NCI-H2171 (cell line): ENCODE results near the gene PDE3A.

ENCODE experiments used
- DNase-seq: peaks from one replicate; lab custom pipeline; 2025; lab: John Stamatoyannopoulos, UW

PDE3A gene

DNA sequence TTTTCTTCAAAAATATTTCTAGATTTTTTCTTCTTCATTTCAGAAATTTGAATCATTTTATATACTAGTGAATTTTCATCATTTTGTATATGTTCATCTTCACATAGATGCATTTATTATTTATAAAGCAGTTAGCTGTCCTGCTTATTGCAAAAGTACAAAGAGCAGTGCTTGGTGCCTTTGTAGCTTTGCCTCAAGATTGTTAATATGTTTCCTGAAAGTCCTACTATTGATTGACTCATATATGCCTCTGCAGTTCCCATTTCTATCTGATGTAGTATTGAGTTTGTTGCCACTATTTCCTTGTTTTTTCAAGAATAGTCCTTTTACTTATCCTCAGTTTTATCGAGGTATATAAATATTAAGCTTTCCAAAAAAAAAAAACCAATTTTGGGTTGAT is 89.7 kb downstream of the PDE3A start:
- DNase-seq, result no peak

DNA sequence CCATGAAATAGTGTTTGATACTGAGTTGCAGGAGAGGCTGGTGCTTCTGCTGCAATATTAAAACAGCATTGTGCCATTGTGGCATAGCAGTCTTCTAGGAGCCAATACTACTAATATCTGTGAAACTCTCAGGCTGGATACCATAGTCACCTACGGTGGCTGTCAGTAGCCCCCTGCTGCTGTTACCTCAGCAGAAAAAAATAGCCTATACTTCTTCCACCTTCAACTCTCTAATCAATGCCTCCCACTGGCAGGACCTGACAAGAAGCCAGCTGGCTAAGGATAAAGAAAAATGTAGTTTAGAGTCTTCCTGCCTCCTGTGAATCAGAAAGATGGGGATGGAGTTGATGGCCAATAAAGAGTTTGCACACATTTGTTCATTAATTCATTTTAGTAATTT is 91.6 kb downstream of the PDE3A start:
- no peak for DNase-seq

DNA sequence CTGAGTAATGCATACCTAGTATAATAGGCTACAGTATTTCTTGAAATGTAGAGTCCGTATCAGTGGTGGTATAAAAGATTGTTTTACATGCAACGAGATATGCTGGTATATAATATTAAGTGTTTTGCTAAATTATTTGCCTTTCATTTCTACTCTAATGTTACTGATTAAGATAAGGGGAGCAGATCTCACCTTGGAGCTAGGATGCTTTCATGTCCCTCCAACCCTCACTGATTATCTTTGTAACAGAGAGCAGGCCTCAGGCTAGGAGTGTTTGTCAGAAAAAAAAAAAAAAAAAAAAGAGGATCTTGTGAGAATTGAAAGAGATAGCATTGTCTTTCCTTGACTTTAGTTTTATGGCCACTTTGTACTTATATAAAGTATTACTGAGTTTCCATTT is 92.6 kb downstream of the PDE3A start:
- no peak for DNase-seq

DNA sequence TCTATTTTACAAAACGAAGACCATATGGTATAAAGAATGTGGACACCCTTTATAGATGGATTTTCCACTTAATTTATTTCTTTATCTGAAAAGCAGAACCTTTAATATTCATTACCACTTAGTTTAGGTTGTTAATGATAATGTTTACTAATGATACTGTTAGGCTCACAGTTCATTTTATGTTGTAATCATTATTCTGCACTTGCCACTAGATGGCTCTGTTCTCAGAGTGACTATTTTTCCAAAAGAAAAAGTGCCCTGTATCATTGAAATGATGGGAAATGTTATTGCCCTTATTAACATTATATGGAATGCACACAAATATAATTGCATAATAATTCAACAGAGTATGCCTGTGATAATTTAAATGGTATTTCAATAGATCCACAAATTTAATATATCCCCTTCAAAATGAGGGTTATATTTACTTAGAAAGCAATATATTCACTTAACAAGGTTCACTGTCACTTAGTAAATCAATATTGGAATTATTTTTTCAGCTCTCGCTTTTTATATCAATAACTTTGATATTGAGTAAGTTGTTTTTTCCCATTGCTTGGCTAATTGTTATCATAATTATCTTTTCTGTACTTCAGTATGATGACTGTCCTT is 95.7 kb downstream of the PDE3A start:
- no peak for DNase-seq

DNA sequence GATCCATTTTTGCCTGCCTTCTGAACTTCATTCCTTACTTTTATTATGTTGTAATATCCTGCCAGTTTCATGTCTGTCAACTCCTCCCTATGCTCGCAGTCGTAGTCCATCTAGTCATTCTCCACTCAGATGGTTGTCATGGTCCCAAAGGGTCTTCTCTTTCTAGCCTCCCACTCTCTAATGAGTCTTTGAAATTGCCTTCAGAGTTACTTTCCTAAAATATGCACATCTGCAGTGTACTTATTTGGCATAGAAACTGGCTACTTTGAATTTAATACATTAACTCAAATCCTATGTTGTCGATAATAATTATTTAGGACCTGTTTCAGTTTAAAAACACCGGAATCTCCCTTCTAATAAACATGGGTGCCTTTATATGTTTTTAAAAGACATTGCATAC is 101.0 kb downstream of the PDE3A start:
- no peak for DNase-seq

DNA sequence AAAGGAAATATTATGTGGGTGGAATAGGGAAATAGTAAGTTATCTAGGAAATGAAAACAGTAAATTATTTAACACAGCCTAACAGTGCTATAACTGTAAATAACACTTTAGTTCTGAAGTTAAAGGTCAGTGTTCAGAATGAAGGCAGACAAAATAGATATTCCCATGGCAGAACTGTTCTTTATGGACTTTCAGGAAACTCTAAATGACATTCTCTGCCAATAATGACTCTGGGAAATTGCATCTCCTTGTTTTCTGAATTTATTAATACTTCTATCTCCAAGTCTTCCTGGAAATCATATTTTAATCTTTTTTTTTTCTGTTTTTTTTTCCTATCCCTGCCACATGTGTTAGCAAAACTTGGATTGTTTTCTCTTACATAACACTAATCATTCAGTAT is 101.4 kb downstream of the PDE3A start:
- no peak for DNase-seq

DNA sequence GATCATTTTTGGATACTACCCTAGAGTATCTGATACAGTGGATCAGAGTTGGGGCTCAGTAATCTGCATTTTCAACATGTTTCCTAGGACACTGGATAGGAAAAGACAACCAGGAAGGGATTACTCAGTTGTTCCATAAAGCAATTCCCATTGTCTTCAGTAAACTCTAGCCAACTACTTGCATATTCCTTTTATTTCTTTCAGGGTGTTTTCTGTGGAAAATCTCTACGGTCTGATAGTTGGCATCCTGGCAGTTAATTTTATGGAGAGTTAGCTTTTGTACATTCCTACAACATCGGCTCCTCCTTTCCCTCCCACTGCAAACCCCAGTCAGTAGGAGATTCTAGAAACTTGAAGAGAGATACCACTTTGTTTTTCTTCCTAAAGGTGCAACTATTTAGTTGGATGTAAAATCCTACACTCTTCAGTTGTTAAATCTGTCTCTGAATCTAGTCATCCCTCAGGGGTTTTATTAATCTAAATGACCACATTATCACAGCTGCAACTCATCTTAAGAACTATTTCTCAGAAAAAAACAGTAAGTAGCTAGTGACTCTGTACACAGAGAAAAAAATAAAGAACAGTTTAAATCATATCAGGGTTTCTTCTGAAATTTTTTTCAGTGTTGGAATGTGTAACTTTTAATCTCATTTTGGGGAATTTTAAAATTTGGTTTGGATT is 103.9 kb downstream of the PDE3A start:
- no peak for DNase-seq

DNA sequence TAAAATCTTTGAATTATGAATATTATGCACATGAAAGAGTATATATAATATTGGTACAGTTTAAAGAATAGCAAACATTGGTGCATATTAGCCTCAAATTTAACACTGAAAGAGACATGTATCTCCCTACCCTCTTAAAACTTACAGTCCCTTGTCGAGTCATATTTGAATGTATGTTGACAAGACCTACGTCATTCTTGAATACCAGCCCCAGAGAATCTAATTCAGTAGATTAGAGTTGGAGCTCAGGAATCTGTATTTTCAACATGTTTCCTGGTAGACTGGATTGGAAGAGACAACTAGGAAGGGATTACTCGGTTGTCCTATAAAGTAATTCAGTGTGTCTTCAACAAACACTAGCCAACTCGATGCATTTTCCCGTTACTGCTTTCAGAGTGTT is 104.8 kb downstream of the PDE3A start:
- no peak for DNase-seq

DNA sequence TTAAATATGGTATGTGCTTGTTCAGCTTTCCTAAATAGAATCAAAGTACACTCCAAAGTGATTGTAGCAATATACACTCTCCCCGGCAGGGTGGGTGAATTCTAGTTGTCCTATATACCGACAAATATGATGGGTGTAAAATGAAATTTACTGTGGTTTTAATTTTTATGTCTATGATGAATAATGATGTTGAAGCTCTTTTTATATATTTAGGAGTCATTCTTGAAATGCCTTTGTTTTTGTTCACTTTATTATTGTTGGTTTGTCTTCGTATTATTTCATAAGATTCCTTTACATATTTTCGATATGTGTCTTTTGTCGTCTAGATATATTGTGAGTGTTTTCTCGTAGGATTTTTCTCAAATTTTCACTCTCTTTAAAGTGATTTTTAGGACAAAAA is 105.7 kb downstream of the PDE3A start:
- DNase-seq, result no peak

DNA sequence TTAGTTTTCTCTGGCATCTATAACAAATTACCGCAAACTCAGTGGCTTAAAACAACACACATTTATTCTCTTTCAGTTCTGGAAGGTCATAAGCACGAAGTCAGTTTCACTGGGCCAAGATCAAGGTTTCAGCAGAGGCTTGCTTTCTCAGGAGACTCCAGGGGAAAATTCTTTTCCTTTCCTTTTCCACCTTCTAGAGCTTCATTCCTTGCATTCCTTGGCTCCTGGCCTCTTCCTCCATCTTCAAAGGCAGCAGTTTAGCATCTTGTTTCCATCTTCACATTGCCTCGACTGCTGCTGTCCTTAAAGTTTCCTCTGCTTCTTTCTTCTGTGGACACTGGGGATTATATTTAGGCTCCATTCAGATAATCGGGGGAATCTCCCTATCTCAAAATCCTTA is 106.1 kb downstream of the PDE3A start:
- no peak for DNase-seq

DNA sequence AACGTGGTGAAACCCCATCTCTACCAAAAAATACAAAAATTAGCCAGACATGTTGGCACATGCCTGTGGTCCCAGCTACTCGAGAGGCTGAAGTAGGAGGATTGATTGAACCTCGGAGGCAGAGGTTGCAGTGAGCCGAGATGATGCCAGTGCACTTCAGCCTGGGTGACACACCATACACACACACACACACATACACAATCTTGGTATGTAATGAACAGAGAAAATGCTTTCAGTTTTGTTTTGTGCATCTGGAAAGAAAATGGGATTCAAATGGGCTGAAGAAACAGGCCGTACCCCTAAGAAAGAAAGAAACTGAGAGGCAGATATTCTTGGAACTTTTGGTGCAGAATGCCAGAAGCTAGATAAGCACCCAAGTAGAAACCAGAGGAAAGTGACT is 107.2 kb downstream of the PDE3A start:
- no peak for DNase-seq

DNA sequence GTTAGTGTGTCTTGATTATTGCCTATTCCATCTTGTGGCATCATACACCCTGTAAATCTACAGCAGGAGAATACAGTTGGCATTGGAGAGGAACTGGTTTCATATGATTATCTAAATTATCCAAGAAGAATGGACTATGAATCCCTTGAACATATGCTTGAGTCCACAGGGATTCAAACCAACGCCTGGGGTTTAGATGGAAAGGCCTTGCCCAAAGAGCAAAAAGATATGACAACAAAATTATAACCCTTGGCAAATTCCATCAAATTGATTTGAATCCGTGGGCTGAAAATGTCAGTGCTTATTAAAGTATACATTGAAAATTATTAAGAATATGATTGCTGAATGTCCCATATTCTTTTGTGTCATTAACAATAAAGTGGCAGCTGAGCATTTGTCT is 108.2 kb downstream of the PDE3A start:
- DNase-seq, result no peak

DNA sequence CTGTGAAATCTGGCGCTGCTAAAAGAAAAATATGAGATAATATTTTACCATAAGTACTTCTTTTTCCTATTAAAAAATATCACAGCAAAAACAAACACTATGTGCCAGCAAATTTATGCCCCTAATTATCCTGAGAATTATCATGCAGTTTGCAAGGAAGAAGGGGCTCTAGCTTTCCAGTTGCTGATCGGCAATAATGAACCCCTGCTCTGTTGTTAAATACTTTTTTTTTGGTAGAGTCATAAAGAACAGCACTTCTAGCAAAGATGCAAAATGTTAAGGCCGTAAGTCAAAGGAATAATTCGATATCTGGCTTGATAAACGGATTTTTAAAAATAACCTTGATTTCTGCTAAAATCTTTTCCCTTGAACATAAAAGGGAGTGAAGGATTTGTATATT is 108.9 kb downstream of the PDE3A start:
- no peak for DNase-seq

DNA sequence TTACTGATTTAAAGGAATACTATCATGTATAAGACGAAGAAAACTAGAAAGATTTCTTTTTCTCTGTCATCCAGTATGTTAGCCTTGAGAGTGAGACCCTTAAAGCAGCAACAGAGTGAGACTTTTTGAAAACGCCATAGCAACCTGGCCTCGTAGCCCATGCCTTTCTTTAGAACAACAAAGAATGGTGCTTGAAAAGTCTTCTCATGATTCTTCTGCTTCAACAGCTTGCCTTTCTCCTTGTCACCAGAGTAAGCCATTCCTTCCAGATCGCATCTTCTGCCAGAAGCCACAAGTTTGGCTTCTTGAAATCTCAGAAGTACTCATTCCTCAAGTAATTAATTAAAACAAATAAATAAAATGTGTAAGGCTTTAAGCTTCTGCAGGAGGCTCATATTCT is 109.3 kb downstream of the PDE3A start:
- no peak for DNase-seq

DNA sequence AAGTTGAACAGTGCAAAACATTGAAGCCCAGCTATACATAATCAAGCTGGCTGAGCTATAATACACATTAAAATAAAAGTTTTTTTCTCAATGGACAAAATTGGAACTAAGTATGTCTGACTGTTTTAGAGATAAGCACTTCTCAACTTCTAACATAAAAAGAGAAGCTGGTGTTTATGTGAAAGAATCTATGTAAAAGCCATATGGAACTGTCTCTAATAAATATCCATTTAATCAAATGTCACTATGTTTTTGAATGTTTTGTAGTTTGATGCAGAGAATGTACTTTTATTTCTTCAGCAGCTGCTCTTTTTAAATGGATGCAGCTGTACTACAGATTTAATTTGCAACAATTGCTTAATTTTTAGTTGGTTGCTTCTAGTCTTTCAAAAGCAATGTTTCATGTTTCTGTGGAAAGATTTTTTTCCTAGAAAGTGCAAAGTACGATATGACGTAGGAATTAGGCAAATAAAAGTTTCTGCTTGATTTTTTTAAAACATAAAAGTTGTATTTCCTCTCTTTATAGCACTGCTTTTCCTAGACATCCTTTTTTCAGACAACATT is 114.2 kb downstream of the PDE3A start:
- DNase-seq, result no peak

DNA sequence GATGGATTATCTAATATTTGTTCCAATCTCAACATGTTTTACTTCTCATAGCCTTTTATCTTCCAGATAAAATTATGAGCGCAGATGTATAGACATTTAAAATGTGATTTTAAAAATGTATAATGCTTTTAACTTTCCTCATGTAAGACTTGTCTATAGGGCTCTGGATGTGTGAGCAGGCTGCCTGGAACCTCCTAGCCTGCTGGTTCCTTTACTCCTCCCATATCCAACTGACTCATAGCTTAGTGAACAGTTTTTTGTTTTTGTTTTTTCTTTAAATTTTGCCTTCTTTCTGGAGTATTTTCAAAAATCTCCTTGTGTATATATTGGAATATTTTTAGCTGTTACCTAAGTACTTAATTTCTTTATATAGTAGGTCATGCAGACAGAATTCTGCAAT is 115.4 kb downstream of the PDE3A start:
- DNase-seq, result no peak

DNA sequence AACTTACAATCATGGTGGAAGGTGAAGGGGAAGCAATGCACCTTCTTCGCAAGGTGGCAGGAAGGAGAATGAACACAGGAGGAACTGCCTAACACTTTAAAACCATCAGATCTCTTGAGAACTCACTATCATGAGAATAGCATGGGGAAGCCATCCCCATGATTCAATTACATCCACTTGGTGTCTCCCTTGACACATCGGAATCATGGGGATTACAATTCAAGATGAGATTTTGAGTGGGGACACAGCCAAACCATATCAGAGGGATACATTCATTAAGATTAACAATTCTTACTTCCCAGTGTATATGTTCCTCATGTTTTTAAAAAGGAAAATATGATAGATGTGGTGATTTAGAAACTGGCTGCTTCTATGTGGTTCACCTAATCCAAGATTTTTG is 117.9 kb downstream of the PDE3A start:
- no peak for DNase-seq

DNA sequence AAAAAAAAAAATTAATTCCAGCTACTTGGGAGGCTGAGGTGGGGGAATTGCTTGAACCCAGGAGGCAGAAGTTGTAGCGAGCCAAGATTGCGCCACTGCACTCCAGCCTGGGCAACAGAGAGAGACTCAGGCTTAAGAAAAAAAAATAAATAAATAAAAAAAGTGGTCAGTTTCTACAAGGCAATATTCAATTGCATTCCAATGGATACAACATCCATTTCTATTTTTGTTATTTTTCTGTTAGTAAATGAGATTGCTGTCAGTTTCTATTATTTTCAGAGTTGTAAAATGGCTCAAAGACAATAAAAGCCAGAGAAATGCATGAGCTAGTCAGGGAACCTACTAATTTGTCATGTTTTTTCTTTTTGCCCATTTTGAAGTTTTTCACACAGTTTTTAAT is 119.2 kb downstream of the PDE3A start:
- DNase-seq, result no peak

DNA sequence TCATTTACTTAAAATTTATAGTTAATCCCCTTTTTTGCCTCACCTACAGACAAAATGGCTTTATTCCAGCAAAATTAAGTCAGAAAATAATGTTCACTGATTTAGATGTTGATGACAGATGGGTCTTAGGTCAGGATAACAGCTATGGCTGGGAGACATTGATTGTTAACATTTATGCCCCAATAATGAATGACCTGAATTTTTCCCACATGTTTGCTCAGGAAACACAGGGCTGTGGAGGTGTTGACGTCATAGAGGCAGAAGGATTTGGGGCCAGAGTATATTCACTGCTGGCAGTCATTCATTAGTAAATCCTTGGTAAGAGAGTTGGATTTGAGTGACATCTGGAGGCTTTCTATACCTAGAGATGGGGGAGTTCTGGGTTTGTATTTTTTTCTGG is 121.3 kb downstream of the PDE3A start:
- DNase-seq, result no peak

DNA sequence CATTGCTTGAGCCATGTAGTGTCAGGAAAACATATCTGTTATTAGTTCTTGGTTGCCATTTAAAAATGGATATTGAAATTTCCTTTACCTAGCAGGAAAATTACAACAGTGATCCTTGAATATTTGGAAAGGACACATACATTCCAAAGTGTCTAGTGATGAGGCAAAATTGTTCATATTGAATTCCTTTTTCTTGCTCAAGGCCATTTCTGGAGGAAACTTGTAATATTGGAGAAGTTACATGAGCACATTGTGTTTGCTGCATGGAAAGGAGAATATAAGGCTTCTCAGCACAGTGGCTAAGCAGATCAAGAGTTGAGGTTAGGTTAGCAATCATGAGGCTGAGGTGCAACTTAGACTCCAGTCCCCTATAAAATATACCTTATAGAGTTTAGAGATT is 121.9 kb downstream of the PDE3A start:
- DNase-seq, result no peak

DNA sequence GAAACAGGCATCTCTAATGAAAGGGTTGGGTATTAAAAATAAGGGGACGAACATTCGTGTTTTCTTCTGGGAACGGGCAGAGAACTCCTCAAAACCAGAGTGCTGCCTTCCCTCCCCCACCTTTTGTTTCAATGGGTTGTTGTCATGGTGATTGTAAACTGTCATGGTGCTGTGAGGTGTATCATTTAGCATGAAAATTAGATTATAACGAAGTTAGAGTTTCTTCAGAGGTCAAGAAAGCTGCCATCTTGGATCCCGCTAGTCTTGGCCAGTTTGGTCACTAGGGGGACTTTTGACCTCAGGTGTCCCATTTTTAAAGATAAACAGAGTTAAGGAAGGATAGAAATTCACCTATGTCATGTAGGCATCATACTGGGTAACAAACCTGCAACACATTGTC is 123.0 kb downstream of the PDE3A start:
- DNase-seq, result no peak

DNA sequence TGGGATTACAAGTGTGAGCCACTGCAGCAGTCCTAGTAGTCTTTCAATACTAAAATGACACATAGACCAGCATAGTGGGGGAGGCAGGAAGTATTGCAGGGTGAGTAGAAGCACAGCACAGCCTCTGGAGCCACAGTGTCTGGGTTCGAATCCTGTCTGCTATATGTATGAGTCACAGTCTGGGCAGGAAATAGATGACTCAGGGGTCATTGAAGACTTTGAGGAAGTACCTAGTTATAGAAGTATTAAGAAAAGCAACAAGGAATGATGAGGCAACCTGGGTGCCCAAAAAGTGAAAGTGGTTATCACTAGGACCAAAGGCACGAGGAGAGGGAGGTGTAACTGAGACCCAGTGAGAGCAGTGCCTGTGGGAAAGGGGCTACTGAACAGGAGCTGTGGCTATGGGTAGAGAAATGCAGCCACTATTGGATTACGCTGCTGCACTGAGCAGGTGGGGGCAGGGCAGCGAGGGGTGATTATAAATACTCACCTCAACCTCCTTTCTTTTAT is 124.0 kb downstream of the PDE3A start:
- DNase-seq, result no peak

DNA sequence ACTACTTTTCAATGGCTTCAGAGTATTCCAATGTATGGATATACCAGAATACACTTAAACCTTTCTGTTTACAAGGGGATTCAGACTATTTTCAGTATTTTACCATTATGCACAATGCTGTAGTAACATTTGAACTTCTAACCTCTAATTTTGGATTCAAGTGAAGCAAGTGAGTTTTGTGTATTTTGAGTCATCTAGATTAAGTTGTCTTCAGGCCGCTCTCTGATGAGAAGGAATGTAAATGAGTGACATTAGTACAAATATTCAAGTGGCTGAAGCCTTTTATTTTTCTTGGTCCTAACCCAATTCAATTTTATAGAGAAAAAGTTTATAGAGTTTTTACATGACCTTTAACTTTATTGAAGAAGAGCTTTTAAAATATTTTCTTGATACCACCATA is 125.6 kb downstream of the PDE3A start:
- no peak for DNase-seq

DNA sequence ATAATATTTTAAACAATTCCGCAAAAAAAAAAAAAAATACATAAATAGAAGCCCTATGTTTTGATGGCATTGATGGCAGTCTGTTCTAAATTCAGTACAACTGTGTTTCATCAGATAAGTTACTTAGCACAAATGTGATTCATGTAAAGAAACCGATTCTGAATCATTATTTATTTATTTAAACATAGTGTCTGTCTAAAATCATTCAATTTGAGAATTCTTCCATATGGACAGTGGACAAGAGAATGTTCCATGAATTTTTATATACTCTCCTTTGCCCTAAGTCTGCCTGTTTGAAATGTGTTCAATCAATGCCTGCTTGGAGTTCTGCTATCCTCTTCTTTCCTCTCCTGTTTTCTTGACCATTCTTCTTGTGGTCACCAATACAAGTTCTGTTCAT is 126.5 kb downstream of the PDE3A start:
- no peak for DNase-seq
